CD4-positive, alpha-beta T cell treated with Interleukin-17A for 1 hour (primary cell): ENCODE data around the gene HIPK2.
"Not testable (repeated sequence)": the region's sequence is repeated elsewhere in the genome, so short reads cannot be mapped to it uniquely, and the experiment has no call there.

Source experiments
- DNase-seq: peaks from one replicate; pipeline ENCODE4 v3.0.0-alpha.2; 2020

Gene HIPK2

GRCh38 chr7:139613971-139614411 is 163.8 kb downstream of the HIPK2 start:
- DNase-seq, result no peak

- not testable (repeated sequence) for DNase-seq
These were observed 166.2 kb downstream of the HIPK2 start for GRCh38 chr7:139611556-139611955.

- no peak for DNase-seq
These were observed 167.2 kb downstream of the HIPK2 start for GRCh38 chr7:139610595-139610994.

GRCh38 chr7:139603896-139604295 is 173.9 kb downstream of the HIPK2 start:
- no peak for DNase-seq

GRCh38 chr7:139603282-139603681 is 174.5 kb downstream of the HIPK2 start:
- DNase-seq, result no peak

- peak; percentile 38 for DNase-seq
These were observed 175.6 kb downstream of the HIPK2 start for GRCh38 chr7:139602143-139602722.

GRCh38 chr7:139601176-139601575 is 176.6 kb downstream of the HIPK2 start:
- no peak for DNase-seq

- DNase-seq, result no peak
These were observed 177.5 kb downstream of the HIPK2 start for GRCh38 chr7:139600306-139600705.

GRCh38 chr7:139598642-139599041 is 179.2 kb downstream of the HIPK2 start:
- DNase-seq, result no peak

GRCh38 chr7:139597028-139597427 is 180.8 kb downstream of the HIPK2 start:
- no peak for DNase-seq

- no peak for DNase-seq
These were observed 181.2 kb downstream of the HIPK2 start for GRCh38 chr7:139596626-139597025.

GRCh38 chr7:139595806-139596205 is 182.0 kb downstream of the HIPK2 start:
- no peak for DNase-seq

- DNase-seq, result no peak
These were observed 182.8 kb downstream of the HIPK2 start for GRCh38 chr7:139594911-139595476.

- no peak for DNase-seq
These were observed 183.7 kb downstream of the HIPK2 start for GRCh38 chr7:139594090-139594489.

- DNase-seq, result no peak
These were observed 184.9 kb downstream of the HIPK2 start for GRCh38 chr7:139592801-139593461.

GRCh38 chr7:139591550-139592195 is 186.1 kb downstream of the HIPK2 start:
- DNase-seq, result no peak

GRCh38 chr7:139589474-139589873 is 188.3 kb downstream of the HIPK2 start:
- no peak for DNase-seq

- no peak for DNase-seq
These were observed 189.2 kb downstream of the HIPK2 start for GRCh38 chr7:139588632-139589031.

- DNase-seq, result no peak
These were observed 190.3 kb downstream of the HIPK2 start for GRCh38 chr7:139587535-139587934.

GRCh38 chr7:139586286-139586685 is 191.5 kb downstream of the HIPK2 start:
- DNase-seq, result no peak

GRCh38 chr7:139585042-139585441 is 192.8 kb downstream of the HIPK2 start:
- no peak for DNase-seq

- DNase-seq, result no peak
These were observed 193.8 kb downstream of the HIPK2 start for GRCh38 chr7:139583826-139584553.

- DNase-seq, result no peak
These were observed 195.1 kb downstream of the HIPK2 start for GRCh38 chr7:139582671-139583155.
